Activated naive CD8-positive, alpha-beta T cell treated with anti-CD3 and anti-CD28 coated beads for 36 hours (primary cell): ENCODE data around the gene CANT1. TPM values are rescaled to one million over a fixed set of nuclear protein-coding genes. Genes with fewer than 3 reads are reported as not detected.

Experiments used
- DNase-seq: peaks from one replicate; pipeline ENCODE4 v3.0.0; 2021
- H3K27ac Mint-ChIP-seq: one replicate; pipeline ENCODE4 v1.8.0; 2022; ENCODE audit warnings: mild to moderate bottlenecking, moderate library complexity, mixed read lengths
- H3K27me3 Mint-ChIP-seq: one replicate; pipeline ENCODE4 v1.8.0; 2022; ENCODE audit warnings: mild to moderate bottlenecking, mixed read lengths
- H3K36me3 Mint-ChIP-seq: one replicate; pipeline ENCODE4 v1.8.0; 2021; ENCODE audit warnings: mild to moderate bottlenecking, mixed read lengths
- H3K4me1 Mint-ChIP-seq: one replicate; pipeline ENCODE4 v1.8.0; 2021; ENCODE audit warnings: mixed read lengths
- H3K4me3 Mint-ChIP-seq: one replicate; pipeline ENCODE4 v1.8.0; 2022; ENCODE audit warnings: mild to moderate bottlenecking, moderate library complexity, mixed read lengths
- H3K9me3 Mint-ChIP-seq: one replicate; pipeline ENCODE4 v1.8.0; 2022; ENCODE audit warnings: mixed read lengths
- total RNA-seq, 2 experiments: library from RNA; stranded (reverse); gene quantifications; one replicate each; pipeline ENCODE4 v1.2.3, GENCODE V29; 2021

Gene CANT1
- 10 to 100 TPM; 39.3 to 43.1 TPM for total RNA-seq

GRCh38 chr17:79009397-79010303 is at the start of gene CANT1:
Gene CANT1 (minus strand): TSS chr17:79009764. CDS start chr17:78997622, 12,142 bp downstream.
- no peaks in the 10 kb centered on the region for H3K27me3 Mint-ChIP-seq
- H3K4me1 Mint-ChIP-seq, result peaks cover 31% of the 10 kb centered on the region
- peak within 1 kb of the TSS; percentile 93 for H3K4me3 Mint-ChIP-seq
- peak within 1 kb of the TSS; percentile 93 for H3K27ac Mint-ChIP-seq
- peaks cover 8% of the 10 kb centered on the region for H3K36me3 Mint-ChIP-seq
- H3K9me3 Mint-ChIP-seq, result peaks cover 2% of the 10 kb centered on the region
- peak; percentile 89 for DNase-seq

GRCh38 chr17:79057737-79058385 is 48.3 kb upstream of the CANT1 start:
- H3K27me3 Mint-ChIP-seq, result peaks cover 6% of the 10 kb centered on the region
- H3K4me1 Mint-ChIP-seq, result no peaks in the 10 kb centered on the region
- no peak for DNase-seq
- H3K4me3 Mint-ChIP-seq, result no peak overlapping the region
- H3K27ac Mint-ChIP-seq, result no peak overlapping the region
- H3K36me3 Mint-ChIP-seq, result peaks cover 3% of the 10 kb centered on the region
- peaks cover 7% of the 10 kb centered on the region for H3K9me3 Mint-ChIP-seq

GRCh38 chr17:79055197-79055596 is 45.6 kb upstream of the CANT1 start:
- Mint-ChIP-seq H3K27me3 (peaks cover 5% of the 10 kb centered on the region), H3K4me3 (no peak overlapping the region), H3K27ac (no peak overlapping the region), H3K9me3 (peaks cover 7% of the 10 kb centered on the region), H3K36me3 (peaks cover 3% of the 10 kb centered on the region), H3K4me1 (no peaks in the 10 kb centered on the region)
- no peak for DNase-seq

GRCh38 chr17:79054200-79054960 is 44.8 kb upstream of the CANT1 start:
- peaks cover 3% of the 10 kb centered on the region for H3K27me3 Mint-ChIP-seq
- peaks cover 7% of the 10 kb centered on the region for H3K9me3 Mint-ChIP-seq
- H3K4me1 Mint-ChIP-seq, result no peaks in the 10 kb centered on the region
- no peak for DNase-seq
- no peak overlapping the region for H3K27ac Mint-ChIP-seq
- no peak overlapping the region for H3K4me3 Mint-ChIP-seq
- peaks cover 3% of the 10 kb centered on the region for H3K36me3 Mint-ChIP-seq

- H3K27me3 Mint-ChIP-seq, result no peaks in the 10 kb centered on the region
- H3K27ac Mint-ChIP-seq, result no peak overlapping the region
- DNase-seq, result no peak
- peaks cover 3% of the 10 kb centered on the region for H3K36me3 Mint-ChIP-seq
- no peak overlapping the region for H3K4me3 Mint-ChIP-seq
- peaks cover 7% of the 10 kb centered on the region for H3K9me3 Mint-ChIP-seq
- H3K4me1 Mint-ChIP-seq, result no peaks in the 10 kb centered on the region
Measured at GRCh38 chr17:79053251-79053925, 43.8 kb upstream of the CANT1 start.

- Mint-ChIP-seq H3K27ac (no peak overlapping the region), H3K4me3 (no peak overlapping the region), H3K4me1 (no peaks in the 10 kb centered on the region), H3K9me3 (peaks cover 7% of the 10 kb centered on the region), H3K36me3 (peaks cover 3% of the 10 kb centered on the region), H3K27me3 (no peaks in the 10 kb centered on the region)
- DNase-seq, result no peak
Measured at GRCh38 chr17:79052131-79052530, 42.6 kb upstream of the CANT1 start.

- no peak overlapping the region for H3K27ac Mint-ChIP-seq
- H3K36me3 Mint-ChIP-seq, result peaks cover 3% of the 10 kb centered on the region
- no peaks in the 10 kb centered on the region for H3K4me1 Mint-ChIP-seq
- peaks cover 7% of the 10 kb centered on the region for H3K9me3 Mint-ChIP-seq
- H3K27me3 Mint-ChIP-seq, result no peaks in the 10 kb centered on the region
- no peak for DNase-seq
- no peak overlapping the region for H3K4me3 Mint-ChIP-seq
Measured at GRCh38 chr17:79051306-79051705, 41.7 kb upstream of the CANT1 start.

GRCh38 chr17:79050551-79050950 is 41.0 kb upstream of the CANT1 start:
- Mint-ChIP-seq H3K4me3 (no peak overlapping the region), H3K27ac (no peak overlapping the region), H3K9me3 (peaks cover 7% of the 10 kb centered on the region), H3K36me3 (peaks cover 3% of the 10 kb centered on the region), H3K27me3 (peaks cover 6% of the 10 kb centered on the region), H3K4me1 (peaks cover 1% of the 10 kb centered on the region)
- no peak for DNase-seq

- H3K27ac Mint-ChIP-seq, result no peak overlapping the region
- H3K9me3 Mint-ChIP-seq, result peaks cover 7% of the 10 kb centered on the region
- no peak for DNase-seq
- H3K36me3 Mint-ChIP-seq, result peaks cover 3% of the 10 kb centered on the region
- H3K4me1 Mint-ChIP-seq, result peaks cover 1% of the 10 kb centered on the region
- H3K4me3 Mint-ChIP-seq, result no peak overlapping the region
- peaks cover 11% of the 10 kb centered on the region for H3K27me3 Mint-ChIP-seq
Measured at GRCh38 chr17:79049821-79050220, 40.3 kb upstream of the CANT1 start.

GRCh38 chr17:79048826-79049755 is 39.5 kb upstream of the CANT1 start:
- peaks cover 1% of the 10 kb centered on the region for H3K4me1 Mint-ChIP-seq
- H3K27me3 Mint-ChIP-seq, result peaks cover 17% of the 10 kb centered on the region
- no peak for DNase-seq
- peaks cover 1% of the 10 kb centered on the region for H3K9me3 Mint-ChIP-seq
- no peak overlapping the region for H3K4me3 Mint-ChIP-seq
- no peaks in the 10 kb centered on the region for H3K36me3 Mint-ChIP-seq
- H3K27ac Mint-ChIP-seq, result no peak overlapping the region

GRCh38 chr17:79047923-79048825 is 38.6 kb upstream of the CANT1 start:
- peaks cover 1% of the 10 kb centered on the region for H3K4me1 Mint-ChIP-seq
- H3K27ac Mint-ChIP-seq, result no peak overlapping the region
- H3K36me3 Mint-ChIP-seq, result no peaks in the 10 kb centered on the region
- no peak for DNase-seq
- peaks cover 17% of the 10 kb centered on the region for H3K27me3 Mint-ChIP-seq
- peaks cover 1% of the 10 kb centered on the region for H3K9me3 Mint-ChIP-seq
- no peak overlapping the region for H3K4me3 Mint-ChIP-seq

- DNase-seq, result no peak
- H3K4me3 Mint-ChIP-seq, result no peak overlapping the region
- H3K9me3 Mint-ChIP-seq, result no peaks in the 10 kb centered on the region
- no peaks in the 10 kb centered on the region for H3K36me3 Mint-ChIP-seq
- H3K27me3 Mint-ChIP-seq, result peaks cover 17% of the 10 kb centered on the region
- H3K27ac Mint-ChIP-seq, result no peak overlapping the region
- H3K4me1 Mint-ChIP-seq, result peaks cover 1% of the 10 kb centered on the region
Measured at GRCh38 chr17:79047291-79047920, 37.8 kb upstream of the CANT1 start.

- no peaks in the 10 kb centered on the region for H3K9me3 Mint-ChIP-seq
- H3K36me3 Mint-ChIP-seq, result no peaks in the 10 kb centered on the region
- no peak overlapping the region for H3K4me3 Mint-ChIP-seq
- peaks cover 17% of the 10 kb centered on the region for H3K27me3 Mint-ChIP-seq
- H3K4me1 Mint-ChIP-seq, result peaks cover 1% of the 10 kb centered on the region
- no peak for DNase-seq
- no peak overlapping the region for H3K27ac Mint-ChIP-seq
Measured at GRCh38 chr17:79046916-79047280, 37.3 kb upstream of the CANT1 start.
